Thoracic aorta (tissue), 2 donors: ENCODE results near the gene APOC1. TPM values are rescaled to one million over a fixed set of nuclear protein-coding genes. Genes with fewer than 3 reads are reported as not detected.
A peak's percentile ranks its signal among the peaks of the same experiment; 100 is the strongest.

Source experiments
- ATAC-seq: fragments of 150-250 bp; one replicate; pipeline ENCODE4 v1.8.0; 2017; ENCODE audit warnings: low read depth; ENCODE audit not compliant: insufficient number of reproducible peaks, low FRiP score
- DNase-seq: peaks from one replicate; pipeline ENCODE4 v3.0.0-alpha.2; 2020; ENCODE audit warnings: low spot score
- H3K27ac ChIP-seq, 2 donors: fragments of 200-600 bp; sonication (generic); 1 replicate in 1 of 2; 2 replicates in 1 of 2; pipeline ENCODE4 v1.5.1; 2016; ENCODE audit warnings: mild to moderate bottlenecking in 2 of 2, moderate library complexity in 2 of 2
- H3K27me3 ChIP-seq: fragments of 200-600 bp; sonication (generic); replicated peaks from 2 replicates; pipeline ENCODE4 v1.6.0; 2016; ENCODE audit warnings: mild to moderate bottlenecking; ENCODE audit not compliant: insufficient read depth
- H3K36me3 ChIP-seq: fragments of 200-600 bp; sonication (generic); one replicate; pipeline ENCODE4 v1.5.1; 2016
- H3K4me1 ChIP-seq, 2 donors: fragments of 200-600 bp; sonication (generic); 1 replicate in 1 of 2; 2 replicates in 1 of 2; pipeline versions ENCODE4 v1.5.1 to v1.6.0; 2016; ENCODE audit warnings: low read depth in 2 of 2, mild to moderate bottlenecking in 1 of 2; ENCODE audit not compliant: control insufficient read depth in 1 of 2
- H3K4me3 ChIP-seq: fragments of 200-600 bp; sonication (generic); 2 replicates; pipeline ENCODE4 v1.5.1; 2016; ENCODE audit warnings: mild to moderate bottlenecking
- H3K9me3 ChIP-seq: fragments of 200-600 bp; sonication (generic); 2 replicates; pipeline ENCODE4 v1.5.1; 2016
- CTCF ChIP-seq: fragments of 200-600 bp; sonication (generic); IDR thresholded peaks from one replicate; pipeline ENCODE4 v1.5.1; 2019; ENCODE audit warnings: antibody characterized with exemption
- total RNA-seq, 2 donors: library from RNA; depleted of rRNA; stranded (reverse); fragments of >200 nt; gene quantifications; one replicate each; pipeline versions ENCODE4 v1.1.0 to v1.2.3, GENCODE V29; 2016

APOC1 gene
- total RNA-seq, 2 donors from 2014 or later: 4.9 to 12.3 TPM

DNA sequence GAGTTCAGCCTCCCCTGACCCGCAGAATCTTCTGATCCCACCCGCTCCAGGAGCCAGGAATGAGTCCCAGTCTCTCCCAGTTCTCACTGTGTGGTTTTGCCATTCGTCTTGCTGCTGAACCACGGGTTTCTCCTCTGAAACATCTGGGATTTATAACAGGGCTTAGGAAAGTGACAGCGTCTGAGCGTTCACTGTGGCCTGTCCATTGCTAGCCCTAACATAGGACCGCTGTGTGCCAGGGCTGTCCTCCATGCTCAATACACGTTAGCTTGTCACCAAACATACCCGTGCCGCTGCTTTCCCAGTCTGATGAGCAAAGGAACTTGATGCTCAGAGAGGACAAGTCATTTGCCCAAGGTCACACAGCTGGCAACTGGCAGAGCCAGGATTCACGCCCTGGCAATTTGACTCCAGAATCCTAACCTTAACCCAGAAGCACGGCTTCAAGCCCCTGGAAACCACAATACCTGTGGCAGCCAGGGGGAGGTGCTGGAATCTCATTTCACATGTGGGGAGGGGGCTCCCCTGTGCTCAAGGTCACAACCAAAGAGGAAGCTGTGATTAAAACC, 9.9 kb upstream of the APOC1 start:
- TF ChIP-seq CTCF: no peak
- Histone ChIP-seq H3K36me3 (peaks cover 23% of the 10 kb centered on the region), H3K4me3 (no peak overlapping the region), H3K4me1 (no peaks in the 10 kb centered on the region), H3K27ac (no peak overlapping the region), H3K9me3 (no peaks in the 10 kb centered on the region), H3K27me3 (no peaks in the 10 kb centered on the region)
- ATAC-seq: no peak
- no peak for DNase-seq

GRCh38 chr19:44905437-44906160, 8.8 kb upstream of the APOC1 start, which contains the start of gene APOE:
Gene APOE (plus strand): TSS chr19:44905796. CDS start chr19:44906625, 829 bp downstream.
- no peaks in the 10 kb centered on the region for H3K4me1 ChIP-seq
- DNase-seq: no peak
- no peak within 1 kb of the TSS for H3K27ac ChIP-seq
- no peaks in the 10 kb centered on the region for H3K9me3 ChIP-seq
- ATAC-seq: no peak
- no peak for TF ChIP-seq CTCF
- H3K27me3 ChIP-seq: no peaks in the 10 kb centered on the region
- H3K4me3 ChIP-seq: peak within 1 kb of the TSS; percentile 54
- peaks cover 18% of the 10 kb centered on the region for H3K36me3 ChIP-seq

GRCh38 chr19:44907613-44908012, 6.8 kb upstream of the APOC1 start:
- Histone ChIP-seq H3K36me3 (peaks cover 2% of the 10 kb centered on the region), H3K9me3 (no peaks in the 10 kb centered on the region), H3K4me1 (peaks cover 0 to 7% of the 10 kb centered on the region in 2 donors), H3K27me3 (no peaks in the 10 kb centered on the region), H3K27ac (no peak overlapping the region), H3K4me3 (no peak overlapping the region)
- ATAC-seq (no peak), DNase-seq (no peak)
- TF ChIP-seq CTCF: no peak

- H3K9me3 ChIP-seq: no peaks in the 10 kb centered on the region
- no peaks in the 10 kb centered on the region for H3K27me3 ChIP-seq
- no peak overlapping the region for H3K27ac ChIP-seq
- H3K4me3 ChIP-seq: no peak overlapping the region
- H3K36me3 ChIP-seq: no peaks in the 10 kb centered on the region
- ATAC-seq (no peak), DNase-seq (no peak)
- H3K4me1 ChIP-seq: peaks cover 0 to 7% of the 10 kb centered on the region in 2 donors
- TF ChIP-seq CTCF: no peak
These were observed 6.2 kb upstream of the APOC1 start for GRCh38 chr19:44908074-44908835.

DNA sequence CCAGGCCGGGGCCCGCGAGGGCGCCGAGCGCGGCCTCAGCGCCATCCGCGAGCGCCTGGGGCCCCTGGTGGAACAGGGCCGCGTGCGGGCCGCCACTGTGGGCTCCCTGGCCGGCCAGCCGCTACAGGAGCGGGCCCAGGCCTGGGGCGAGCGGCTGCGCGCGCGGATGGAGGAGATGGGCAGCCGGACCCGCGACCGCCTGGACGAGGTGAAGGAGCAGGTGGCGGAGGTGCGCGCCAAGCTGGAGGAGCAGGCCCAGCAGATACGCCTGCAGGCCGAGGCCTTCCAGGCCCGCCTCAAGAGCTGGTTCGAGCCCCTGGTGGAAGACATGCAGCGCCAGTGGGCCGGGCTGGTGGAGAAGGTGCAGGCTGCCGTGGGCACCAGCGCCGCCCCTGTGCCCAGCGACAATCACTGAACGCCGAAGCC, 5.6 kb upstream of the APOC1 start:
- Histone ChIP-seq H3K4me1 (peaks cover 0 to 7% of the 10 kb centered on the region in 2 donors), H3K9me3 (no peaks in the 10 kb centered on the region), H3K27ac (no peak overlapping the region), H3K36me3 (no peaks in the 10 kb centered on the region), H3K27me3 (no peaks in the 10 kb centered on the region), H3K4me3 (no peak overlapping the region)
- ATAC-seq: no peak
- no peak for DNase-seq
- no peak for TF ChIP-seq CTCF
